GM04503 (cell line): ENCODE results near the gene S100A7.
"Not testable (repeated sequence)": the region's sequence is repeated elsewhere in the genome, so short reads cannot be mapped to it uniquely, and the experiment has no call there.

ENCODE experiments used
- DNase-seq: peaks from one replicate; pipeline ENCODE4 v3.0.0-alpha.2; 2012; ENCODE audit warnings: low read depth

The S100A7 gene

DNA sequence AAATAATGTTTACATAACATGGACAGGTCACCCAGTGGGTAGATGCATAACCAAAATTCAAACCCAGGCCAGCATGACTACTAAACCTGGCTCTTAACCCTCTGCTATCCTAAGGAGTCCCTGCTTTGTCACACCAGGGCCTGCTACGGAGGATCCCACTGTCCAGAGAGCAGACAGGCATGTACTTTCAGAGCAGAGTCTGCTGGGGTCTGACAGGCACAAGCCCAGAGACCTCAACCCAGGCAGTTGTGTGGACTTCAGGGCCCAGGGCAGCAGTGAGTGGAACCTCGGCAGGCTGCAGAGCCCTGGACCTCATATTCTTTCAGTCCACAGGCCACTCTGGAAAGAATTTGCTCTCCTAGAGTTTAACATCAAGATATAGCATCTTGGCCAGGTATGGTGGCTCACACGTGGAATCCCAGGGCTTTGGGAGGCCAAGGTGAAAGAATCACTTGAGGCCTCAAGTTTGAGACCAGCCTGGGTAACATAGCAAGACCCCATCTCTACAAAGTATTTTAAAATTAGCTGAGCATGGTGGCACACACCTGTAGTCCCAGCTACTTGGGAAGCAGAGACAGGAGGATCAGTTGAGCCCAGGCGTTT lies 16.1 kb upstream of the S100A7 start:
- no peak for DNase-seq

DNA sequence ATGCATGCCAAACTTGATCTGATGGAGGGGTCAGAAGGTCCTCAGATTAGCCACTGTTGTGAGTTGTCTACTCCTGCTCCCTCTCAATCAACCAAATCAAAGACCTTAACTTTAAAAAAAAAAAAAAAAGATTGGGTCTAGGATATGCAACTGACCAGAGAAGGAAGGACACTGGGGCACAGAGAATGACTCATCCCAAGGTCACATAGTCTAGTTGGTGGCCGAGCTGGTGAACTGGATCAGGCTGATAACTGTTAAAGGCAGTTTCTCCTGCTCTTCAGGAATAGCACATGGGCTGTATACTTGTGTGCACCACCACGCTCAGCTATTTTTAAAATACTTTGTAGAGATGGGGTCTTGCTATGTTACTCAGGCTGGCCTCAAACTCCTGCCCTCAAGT lies 14.8 kb upstream of the S100A7 start:
- no peak for DNase-seq

DNA sequence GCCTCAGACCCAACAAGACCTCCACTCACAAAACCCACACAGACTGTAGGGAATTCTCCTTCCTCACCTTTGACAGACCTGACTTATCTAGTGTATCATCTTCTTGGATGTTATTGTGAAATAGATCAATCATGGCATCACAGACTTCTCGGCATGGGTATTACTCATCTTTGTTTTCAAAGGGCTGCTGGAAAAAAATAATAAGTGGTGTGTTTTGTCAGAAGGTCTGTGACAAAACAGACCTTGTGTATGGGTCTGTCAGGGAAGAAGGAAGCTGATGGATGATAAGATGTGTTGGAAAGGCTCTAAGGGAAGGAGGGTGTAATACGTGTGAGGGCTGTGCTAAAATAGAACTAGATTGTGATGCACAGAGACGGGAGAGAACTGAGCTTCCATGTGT lies 13.9 kb upstream of the S100A7 start:
- DNase-seq = no peak

DNA sequence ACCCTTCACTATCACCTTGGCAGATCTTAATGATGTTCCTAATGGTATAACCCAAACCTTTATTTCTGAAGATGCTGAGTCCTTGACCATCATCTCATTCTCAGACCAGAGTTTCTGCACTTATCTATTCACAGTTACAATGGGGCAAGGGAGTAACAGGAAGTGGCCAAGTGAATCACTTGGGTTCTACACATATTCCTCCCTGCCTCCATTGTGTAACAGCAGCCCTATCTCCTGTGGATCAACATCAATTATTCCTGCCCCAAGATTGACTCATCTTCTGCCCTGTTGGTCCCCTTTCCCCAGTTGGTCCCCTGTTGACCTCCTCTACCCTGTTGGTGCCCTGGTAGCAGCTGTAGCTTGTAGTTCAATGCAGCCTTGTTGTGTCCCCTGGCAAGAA lies 10.3 kb upstream of the S100A7 start:
- no peak for DNase-seq

DNA sequence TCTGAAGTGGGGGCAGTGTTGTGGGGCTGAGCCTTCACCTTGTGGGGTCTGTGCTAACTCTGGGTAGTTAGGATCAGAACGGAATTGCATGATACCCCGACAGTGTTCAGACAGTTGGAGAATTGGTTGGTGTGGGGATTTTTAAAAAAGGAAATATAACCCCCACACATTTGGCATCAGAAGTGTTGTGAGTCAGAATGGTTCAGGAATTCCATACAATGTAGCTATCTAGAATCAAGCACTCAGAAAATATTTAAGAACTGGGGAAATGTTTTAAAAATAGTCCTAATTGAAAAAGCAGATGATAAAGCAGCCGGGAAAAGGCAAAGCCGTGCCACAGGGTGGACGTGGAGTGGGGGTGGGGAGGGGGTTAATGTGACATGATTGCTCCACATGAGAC lies 6.5 kb upstream of the S100A7 start:
- no peak for DNase-seq

DNA sequence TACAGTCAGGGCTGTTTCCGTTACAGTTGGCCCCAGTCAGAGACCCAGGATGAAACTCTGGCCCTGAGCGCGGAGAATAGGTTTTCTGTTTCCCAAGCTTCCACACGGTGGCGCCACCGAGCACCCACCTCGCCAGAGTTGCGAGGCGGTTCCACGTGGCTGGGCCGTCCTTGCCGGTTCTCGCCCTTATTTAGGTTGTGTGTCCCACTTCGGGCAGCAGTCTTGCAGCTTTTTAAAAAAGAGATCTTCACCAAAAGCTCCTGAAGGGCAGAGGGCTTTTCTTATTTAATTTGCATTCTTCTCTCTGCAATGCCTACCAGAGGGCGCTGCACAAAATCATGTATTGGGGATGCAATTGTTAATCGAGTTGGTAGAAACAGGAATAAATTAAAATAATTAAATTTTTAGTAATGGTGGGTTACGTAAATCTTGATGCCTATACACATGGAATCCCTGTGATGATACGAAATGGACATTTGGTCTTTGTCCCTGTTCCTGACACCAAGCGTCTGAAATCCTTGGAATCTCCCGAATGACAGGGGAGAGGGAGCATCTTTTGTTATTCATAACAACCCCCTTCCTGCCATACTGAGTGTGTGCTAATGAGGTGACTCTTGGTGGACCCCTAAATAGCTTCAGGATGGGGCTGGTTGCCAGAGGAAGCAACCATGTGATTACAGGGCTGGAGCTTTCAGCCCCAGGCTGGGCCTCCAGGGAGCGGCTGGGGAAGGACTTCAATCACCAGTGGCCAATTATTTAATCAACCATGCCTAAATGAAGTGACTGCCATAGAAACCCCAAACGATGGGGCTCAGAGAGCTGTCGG lies 5.6 kb upstream of the S100A7 start:
- DNase-seq = no peak

DNA sequence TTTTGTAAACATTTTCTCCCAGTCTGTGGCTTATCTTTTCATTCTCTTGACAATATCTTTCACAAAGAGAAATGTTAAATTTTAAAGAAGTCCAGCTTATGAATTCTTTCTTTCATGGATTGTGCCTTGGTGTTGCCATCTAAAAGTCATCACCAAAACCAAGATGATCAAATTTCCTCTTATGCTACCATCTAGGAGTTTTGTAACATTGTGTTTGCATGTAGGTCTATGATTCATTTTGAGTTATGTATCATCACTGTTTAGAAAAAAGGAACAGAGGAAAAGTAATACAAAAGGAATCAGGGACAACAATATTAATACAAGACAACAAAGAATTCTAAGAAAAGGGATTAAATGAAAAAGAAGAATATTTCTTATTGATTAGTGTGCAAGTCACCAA lies 2.3 kb upstream of the S100A7 start:
- DNase-seq = not testable (repeated sequence)

DNA sequence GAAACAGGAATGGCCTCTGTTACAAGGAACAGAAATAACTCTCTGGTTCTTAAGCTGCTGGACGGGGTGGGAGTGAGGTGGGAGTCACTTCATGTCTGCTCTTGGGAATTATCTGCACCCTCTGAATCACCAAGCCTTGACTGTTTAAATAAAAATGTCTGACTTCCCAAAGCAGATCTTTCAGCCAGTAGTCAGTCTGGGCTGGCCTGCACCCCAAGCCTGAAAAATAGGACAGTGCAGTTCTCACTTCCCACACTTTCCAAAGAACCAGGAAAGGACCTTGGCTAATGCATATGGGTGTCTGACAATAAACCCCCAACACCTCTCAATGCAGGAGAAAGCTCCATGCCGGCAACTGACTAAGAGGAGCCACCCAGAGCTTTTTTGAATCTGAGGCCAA lies 796 bp downstream of the S100A7 start:
- DNase-seq = no peak

DNA sequence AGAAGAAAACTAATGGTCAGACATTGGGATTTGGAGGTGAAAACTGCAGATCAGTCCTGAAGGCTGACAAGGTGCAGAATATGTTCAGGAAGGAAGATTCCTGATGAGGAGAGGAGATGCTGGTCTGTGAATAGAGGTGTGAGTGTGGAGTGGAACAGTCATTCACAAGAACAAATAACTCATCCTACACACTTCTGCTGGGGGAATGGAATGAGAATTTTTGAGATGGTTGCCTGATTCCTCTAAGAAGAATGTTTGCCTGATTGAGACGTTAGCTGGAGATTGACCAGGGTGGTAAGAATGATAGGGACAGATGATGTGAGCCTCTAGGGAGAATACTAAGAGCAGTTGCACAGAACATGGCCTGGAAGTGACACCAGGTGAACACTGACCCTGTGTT lies 4.1 kb downstream of the S100A7 start:
- DNase-seq = no peak

DNA sequence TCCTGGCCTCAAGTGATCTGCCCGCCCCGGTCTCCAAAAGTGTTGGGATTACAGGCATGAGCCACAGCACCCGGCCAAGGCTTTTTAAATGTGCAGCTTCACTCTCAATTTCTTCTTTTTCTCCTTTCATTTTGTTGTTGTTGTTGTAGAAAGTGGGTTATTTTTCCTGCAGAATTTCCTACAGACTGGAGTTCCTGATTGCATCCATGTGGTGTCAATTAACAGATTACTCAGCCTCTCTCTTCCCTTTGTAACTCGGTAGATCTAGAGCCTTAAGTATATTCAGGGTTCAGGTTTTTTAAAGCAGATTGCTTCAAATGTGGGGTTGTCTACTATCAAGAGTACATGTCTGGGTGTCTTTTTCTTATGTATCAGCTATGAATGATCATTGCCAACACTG lies 11.6 kb downstream of the S100A7 start:
- not testable (repeated sequence) for DNase-seq

DNA sequence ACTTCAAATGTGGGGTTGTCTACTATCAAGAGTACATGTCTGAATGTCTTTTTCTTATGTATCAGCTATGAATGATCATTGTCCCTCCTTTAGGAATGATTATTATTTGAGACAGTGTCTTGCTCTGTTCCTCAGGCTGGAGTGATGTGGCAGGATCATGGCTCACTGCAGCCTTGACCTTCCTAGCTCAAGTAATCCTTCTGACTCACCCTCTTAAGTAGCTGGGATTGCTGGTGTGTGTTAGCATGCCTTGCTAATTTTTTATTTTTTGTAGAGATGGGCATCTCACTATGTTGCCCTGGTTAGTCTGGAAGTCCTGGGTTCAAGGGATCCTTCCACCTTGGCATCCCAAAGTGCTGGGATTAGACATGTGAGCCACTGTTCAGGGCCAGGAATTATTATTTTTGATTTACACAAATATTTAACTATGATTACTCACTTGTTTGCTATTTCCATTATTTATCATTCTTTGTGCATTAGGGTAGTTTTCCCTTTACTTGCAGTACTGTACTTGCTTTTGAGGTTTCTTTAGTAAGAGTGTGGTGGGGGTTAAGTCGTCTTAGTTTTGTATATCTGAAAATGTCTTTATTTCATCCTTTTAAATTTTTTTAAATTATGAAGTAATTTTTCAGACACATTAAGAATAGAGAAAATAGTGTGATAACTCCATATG lies 12.8 kb downstream of the S100A7 start:
- peak; percentile 45 for DNase-seq

DNA sequence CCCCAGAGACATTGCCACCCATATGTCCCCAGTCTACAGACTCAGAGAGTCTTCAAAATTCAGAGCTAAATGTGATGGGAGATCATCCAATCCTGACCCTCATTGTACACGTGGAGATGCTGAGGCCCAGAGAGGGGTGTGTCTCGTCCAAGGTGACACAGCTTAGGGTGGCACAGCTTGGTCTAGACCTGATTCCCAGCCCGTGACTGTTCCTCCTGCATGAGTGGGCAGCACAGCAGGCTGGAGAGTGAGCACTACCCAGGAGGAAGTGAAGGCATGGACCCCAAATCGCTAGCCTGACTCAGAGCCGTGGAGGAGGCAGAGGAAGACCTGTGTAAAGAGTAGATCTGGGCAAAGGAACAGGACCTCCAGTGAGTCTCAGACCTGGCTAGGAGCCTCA lies 16.4 kb downstream of the S100A7 start:
- DNase-seq = no peak

DNA sequence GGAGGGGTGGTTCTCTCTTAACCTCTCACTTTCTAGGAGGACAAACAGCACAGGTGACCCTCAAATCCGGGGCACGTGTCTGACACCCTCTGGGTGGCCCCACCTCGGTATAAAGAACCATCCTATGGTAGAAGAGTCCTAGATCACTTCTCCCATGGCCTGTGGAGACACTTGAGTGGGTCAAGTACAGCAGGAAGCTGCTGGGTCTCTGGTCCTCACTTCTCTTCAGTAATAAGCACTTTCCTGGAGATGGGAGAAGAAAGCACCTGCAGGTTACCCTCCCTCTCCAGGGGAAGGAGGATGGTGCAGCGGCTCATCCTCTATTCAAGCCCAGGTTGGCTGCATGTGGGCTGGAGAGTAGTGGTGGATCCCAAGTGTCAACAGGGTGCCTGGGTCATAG lies 17.0 kb downstream of the S100A7 start:
- no peak for DNase-seq

DNA sequence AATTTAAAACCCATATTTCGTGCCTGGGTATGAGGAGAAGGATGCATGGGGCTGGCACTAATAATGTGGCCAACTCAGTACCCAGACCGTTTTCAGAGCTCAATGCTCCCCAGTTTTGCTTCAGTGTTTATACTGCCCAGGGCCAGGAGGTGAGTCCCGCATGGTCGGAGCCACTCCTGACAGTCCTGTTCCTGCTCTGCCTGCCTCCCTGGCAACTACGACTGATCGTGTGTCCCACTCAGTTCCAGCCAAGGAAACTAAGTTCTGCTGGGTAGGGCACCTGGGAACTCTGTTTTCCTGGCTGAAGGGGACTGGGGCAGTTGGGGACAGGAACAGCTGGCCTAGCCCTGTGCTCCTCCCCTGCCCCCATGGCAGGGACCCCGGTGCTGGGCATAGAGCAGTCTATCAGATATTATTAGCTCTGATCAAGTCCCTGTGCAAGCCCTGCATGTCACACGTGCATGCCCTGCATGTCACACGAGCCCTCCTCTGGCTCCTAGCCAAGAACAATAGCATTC lies 19.2 kb downstream of the S100A7 start:
- DNase-seq = no peak

DNA sequence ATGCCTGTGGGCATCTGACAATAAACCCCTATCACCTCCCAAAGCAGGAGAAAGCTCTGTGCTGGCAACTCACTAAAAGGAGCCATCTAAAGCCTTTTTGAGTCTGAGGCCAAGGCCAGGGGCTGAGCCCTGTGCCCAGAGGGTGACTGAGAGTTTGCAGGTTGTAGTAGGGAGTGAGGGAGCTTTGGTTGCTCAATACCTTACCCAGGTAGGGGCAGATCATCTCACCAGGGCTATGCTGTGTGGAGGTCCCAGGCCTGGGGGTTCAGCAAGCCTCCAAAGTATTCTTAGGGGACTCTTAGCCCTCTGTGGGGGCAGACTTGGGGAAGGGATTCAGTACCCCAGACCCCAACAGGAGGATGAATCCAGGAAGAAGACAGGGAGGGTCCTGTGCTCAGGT lies 21.2 kb downstream of the S100A7 start:
- DNase-seq = no peak

DNA sequence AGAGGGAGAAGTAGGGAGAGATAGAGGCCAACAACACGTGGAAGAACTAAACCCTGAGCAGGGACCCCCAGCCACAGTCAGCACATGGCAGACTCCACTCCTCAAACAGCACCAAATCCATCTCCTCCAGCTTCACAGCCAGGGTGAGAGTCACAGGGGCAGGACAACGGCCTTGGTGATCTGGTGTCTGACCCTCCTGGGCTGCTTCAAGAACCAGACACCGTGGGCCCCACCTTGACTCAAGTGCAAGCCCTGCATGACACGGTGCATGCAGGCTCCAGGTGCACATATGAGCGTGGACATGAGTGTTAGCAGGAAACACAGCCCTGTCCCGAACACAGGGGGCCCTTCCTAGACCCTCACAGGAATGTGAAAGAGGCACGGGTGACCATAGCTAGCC lies 21.9 kb downstream of the S100A7 start:
- no peak for DNase-seq

DNA sequence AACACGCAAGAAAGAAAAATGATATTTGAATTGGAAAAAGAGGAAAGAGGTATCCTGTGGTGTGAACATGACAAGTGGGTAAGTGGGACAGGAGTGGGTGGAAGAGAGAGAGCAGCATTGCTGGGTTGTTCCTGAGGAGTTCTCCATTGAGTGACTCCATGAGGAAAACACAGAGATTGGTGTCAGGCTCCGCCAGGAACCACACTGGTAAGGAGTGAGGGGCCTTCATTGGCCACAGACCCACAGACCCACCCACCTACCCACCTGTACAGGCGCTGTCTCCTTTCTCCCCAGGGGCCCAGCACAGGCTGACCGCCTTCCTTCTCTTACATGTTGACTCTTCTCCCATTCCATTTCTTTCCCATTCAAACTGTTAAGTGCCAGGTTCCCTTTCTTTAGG lies 23.2 kb downstream of the S100A7 start:
- DNase-seq = no peak

DNA sequence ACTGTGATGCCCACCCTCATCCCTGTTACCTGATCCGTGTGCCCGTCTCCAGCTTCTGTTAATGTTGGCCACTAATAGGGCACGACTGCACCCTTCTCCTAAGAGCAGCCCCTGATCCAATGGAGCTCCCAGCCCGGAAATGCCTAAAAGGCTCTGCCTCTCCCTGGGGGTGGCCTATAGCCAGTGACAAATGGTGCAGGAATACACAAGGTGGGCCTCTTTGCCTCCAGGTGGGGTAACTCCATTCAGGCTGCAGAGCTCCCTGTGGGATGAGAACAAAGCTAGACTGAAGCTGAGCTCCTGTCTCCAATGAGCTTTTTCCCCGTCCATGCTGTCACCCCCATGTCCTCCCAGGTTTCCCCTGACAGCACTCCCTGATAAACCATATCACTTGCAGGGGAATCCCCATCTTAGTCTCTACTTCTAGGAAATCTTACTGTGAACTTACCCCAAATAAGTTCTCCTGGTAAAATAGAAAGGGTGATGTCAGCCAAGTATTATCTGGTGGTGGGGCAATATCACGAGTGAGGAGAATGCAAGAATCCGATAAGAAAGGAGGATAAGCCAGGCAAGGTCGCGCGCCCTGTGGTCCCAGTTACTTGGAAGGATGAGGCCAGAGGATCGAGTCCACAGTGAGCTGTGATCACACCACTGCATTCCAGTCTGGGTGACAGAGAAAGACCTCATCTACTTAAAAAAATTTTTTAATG lies 25.6 kb downstream of the S100A7 start:
- no peak for DNase-seq

DNA sequence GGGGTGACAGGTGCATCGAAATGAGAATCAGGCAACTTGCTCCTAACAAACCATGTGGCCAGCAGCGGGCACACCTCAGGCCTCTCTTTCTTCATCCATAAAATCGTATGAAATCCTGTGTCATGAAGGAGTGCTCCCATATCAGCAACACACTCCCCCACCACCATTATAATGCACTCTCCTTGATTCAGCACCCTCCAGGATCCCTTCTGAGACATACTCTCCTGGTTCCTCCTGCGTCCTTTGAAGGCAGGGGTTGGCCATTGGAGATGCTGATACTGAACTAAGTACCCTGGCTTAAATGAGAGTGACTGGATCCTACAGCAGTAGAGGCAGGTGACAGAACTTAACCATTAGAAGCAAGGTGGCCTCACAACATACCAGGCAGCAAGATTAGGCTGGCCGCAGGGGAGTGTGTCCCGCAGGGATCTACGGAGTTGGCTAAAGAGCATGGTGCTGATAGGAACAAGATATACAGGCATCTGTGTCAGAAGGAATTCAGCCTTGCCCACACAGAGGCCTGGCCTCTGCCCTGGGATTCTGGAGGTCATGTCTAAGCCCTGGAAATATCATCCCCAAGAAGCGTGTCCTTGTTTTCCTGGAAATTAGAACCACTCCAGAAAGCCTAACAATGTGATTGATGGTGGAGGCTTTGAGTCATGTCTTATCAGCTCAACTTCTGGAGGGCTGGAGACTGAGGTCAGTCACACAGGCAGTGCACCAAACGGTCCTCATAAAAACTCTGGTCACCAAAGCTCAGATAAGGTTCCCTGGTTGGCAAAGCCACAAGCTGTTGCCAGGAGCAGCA lies 27.4 kb downstream of the S100A7 start:
- DNase-seq = no peak

DNA sequence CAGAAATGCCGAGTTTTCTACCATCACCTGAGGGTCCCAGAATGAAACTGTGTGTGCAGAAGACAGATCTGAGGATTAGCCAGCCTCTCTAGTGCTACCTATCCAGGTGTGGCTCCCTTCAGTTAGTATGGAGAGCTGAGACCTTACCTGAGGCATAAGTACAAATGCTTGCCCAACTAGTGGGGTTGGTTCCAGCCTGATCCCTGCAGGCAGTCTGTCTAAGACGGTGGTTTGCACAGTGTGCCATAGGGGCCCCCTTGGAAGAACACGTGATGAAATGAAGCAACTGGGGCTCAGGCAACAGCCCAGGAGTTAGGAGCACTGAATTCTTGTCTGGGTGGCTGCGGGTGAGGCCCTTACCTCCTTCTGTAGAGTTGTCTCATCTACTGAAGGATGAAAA lies 28.5 kb downstream of the S100A7 start:
- DNase-seq = no peak

DNA sequence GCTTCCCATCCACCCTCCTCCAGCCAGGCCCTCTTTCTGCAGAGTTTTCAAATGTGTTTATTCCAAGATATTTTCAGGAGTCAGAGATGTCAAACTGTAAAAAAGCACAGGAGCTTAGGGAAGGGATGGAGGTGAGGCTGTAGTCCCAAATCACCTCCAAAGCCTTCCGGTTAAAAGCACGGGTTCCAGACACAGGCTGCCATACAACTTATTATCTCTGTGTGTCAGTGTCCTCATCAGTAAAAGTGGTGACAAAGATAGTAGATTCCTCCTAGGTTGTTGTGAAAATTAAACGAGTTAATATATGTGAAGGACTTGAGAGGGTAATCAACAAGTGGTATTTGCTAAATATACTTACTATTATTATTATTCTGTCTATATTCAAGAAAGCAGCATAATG lies 29.0 kb downstream of the S100A7 start:
- DNase-seq = no peak

DNA sequence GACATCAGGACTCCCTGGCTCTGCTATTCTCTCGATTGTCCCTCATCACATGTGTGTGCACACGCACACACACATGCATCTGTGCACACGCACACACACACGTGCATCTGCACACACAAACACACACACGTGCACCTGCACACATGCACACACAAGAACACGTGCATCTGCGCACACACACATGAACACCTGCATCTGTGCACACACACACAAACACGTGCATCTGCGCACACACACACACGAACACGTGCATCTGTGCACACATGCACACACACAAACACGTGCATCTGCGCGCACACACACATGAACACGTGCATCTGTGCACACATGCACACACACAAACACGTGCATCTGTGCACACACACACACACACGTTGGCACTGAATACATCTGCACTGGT lies 29.4 kb downstream of the S100A7 start:
- DNase-seq = no peak
